CD8-positive, alpha-beta memory T cell (primary cell): Measurements from ENCODE around the gene ZNF586. TPM values are rescaled to one million over a fixed set of nuclear protein-coding genes. Genes with fewer than 3 reads are reported as not detected.
A peak's percentile ranks its signal among the peaks of the same experiment; 100 is the strongest.

Source experiments
- CTCF ChIA-PET: fragments of 350-600 bp; sonication (Branson Sonifier 250); formaldehyde crosslinking; loops from one replicate; lab custom pipeline; 2021; ENCODE audit warnings: antibody characterized with exemption; lab: Charles Lee
- POLR2A ChIA-PET: fragments of 350-600 bp; sonication (Branson Sonifier 250); formaldehyde crosslinking; loops from one replicate; lab custom pipeline; 2021; ENCODE audit warnings: antibody characterized with exemption; lab: Charles Lee
- DNase-seq, 5 donors: peaks; one replicate each; pipeline versions ENCODE4 v3.0.0 to v3.0.0-alpha.2; 2020 to 2022; ENCODE audit warnings: mixed read lengths in 1 of 5
- H3K27ac ChIP-seq: one replicate; pipeline ENCODE4 v1.7.0; 2013; ENCODE audit warnings: low read depth, mild to moderate bottlenecking, low read length, moderate library complexity
- H3K27me3 ChIP-seq: 2 replicates; pipeline ENCODE4 v1.7.0; 2013; ENCODE audit warnings: low read length, mild to moderate bottlenecking; ENCODE audit not compliant: insufficient read depth, poor library complexity, severe bottlenecking
- H3K36me3 ChIP-seq: 2 replicates; pipeline ENCODE4 v1.7.0; 2013; ENCODE audit warnings: mild to moderate bottlenecking, low read length, moderate library complexity; ENCODE audit not compliant: insufficient read depth
- H3K4me1 ChIP-seq: 2 replicates; pipeline ENCODE4 v1.7.0; 2013; ENCODE audit warnings: mild to moderate bottlenecking, low read length, moderate library complexity; ENCODE audit not compliant: insufficient read depth
- H3K4me3 ChIP-seq: 2 replicates; pipeline ENCODE4 v1.7.0; 2013; ENCODE audit warnings: mild to moderate bottlenecking, low read length
- H3K9me3 ChIP-seq: 2 replicates; pipeline ENCODE4 v1.7.0; 2013; ENCODE audit warnings: mild to moderate bottlenecking, low read length
- H3K27ac Mint-ChIP-seq, 8 donors: one replicate each; pipeline ENCODE4 v1.8.0; 2020 to 2021; ENCODE audit warnings: mixed read lengths in 8 of 8, mild to moderate bottlenecking in 6 of 8, inconsistent platforms in 3 of 8, moderate library complexity in 3 of 8
- H3K27me3 Mint-ChIP-seq, 2 donors: one replicate each; pipeline ENCODE4 v1.8.0; 2020 to 2021; ENCODE audit warnings: mixed read lengths in 2 of 2, mild to moderate bottlenecking in 1 of 2, moderate library complexity in 1 of 2
- H3K36me3 Mint-ChIP-seq, 3 donors: one replicate each; pipeline ENCODE4 v1.8.0; 2020 to 2021; ENCODE audit warnings: mixed read lengths in 3 of 3, inconsistent platforms in 1 of 3, mild to moderate bottlenecking in 1 of 3
- H3K4me1 Mint-ChIP-seq, 3 donors: one replicate each; pipeline ENCODE4 v1.8.0; 2020 to 2021; ENCODE audit warnings: mixed read lengths in 3 of 3, inconsistent platforms in 1 of 3, mild to moderate bottlenecking in 1 of 3
- H3K4me3 Mint-ChIP-seq, 7 donors: one replicate each; pipeline ENCODE4 v1.8.0; 2020 to 2021; ENCODE audit warnings: mixed read lengths in 7 of 7, mild to moderate bottlenecking in 6 of 7, moderate library complexity in 4 of 7, inconsistent platforms in 2 of 7
- H3K9me3 Mint-ChIP-seq, 5 donors: one replicate each; pipeline ENCODE4 v1.8.0; 2020 to 2022; ENCODE audit warnings: mixed read lengths in 5 of 5, mild to moderate bottlenecking in 3 of 5, moderate library complexity in 2 of 5, inconsistent platforms in 1 of 5
- polyA plus RNA-seq: library from polyadenylated mRNA; unstranded; fragments of 300-500 nt; fragmentation: Illumina TruSeq; gene quantifications from one replicate; pipeline ENCODE4 v1.2.3, GENCODE V29; 2021
- total RNA-seq, 2 experiments: library from RNA; stranded (reverse); gene quantifications; one replicate each; pipeline ENCODE4 v1.2.3, GENCODE V29; 2021

Gene ZNF586
- total and polyA plus RNA-seq, 3 experiments from 2014 or later = 15.6 to 18.6 (median 17.1) TPM

DNA sequence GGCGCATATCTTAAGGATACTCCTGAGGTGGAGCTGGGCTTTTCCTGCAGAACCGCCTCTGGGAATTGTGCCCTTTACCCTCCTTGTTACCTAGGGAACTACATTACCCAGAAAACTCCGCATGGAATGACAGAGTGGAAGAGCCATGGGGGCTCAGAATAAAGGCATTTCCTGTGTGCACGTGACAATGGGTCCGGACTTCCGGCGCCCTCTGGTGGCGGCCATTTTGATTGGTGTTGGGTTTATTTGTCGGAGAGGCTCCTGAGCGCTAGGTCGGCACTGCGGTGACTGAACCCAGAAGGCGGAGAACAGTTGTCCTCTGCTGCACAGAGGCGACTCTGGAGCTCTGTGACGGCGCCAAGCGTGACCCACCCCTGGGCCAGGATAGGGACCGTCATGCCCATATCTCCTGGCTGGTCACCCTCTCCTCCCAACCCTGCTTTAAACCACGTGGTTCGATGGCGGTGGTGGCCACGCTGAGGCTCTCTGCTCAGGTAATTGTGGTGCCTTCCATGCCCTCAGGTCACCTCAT is 60.7 kb downstream of the ZNF586 start, which contains the start of gene ZNF587B:
Gene ZNF587B, plus strand, starts transcription at position 229 of the 532 bp plus-strand sequence. Its CDS starts 230 bp downstream, at position 459.
- no peak within 1 kb of the TSS for H3K4me3 ChIP-seq
- Mint-ChIP-seq H3K36me3 (peaks cover 3 to 32% (median 8%) of the 10 kb centered on the region in 3 donors), H3K27me3 (no peaks in the 10 kb centered on the region), H3K4me3 (peak within 1 kb of the TSS in 1 of 7 donors; percentile 23), H3K9me3 (no peaks in the 10 kb centered on the region), H3K4me1 (peaks cover 19 to 45% (median 39%) of the 10 kb centered on the region in 3 donors), H3K27ac (peak within 1 kb of the TSS in 3 of 8 donors; percentile 47 to 94 (median 57))
- DNase-seq = peak in 4 of 5 donors; percentile 8 to 55 (median 18)
- H3K27me3 ChIP-seq = no peaks in the 10 kb centered on the region
- ChIA-PET POLR2A (no interaction called here), CTCF (interaction anchor here (1.3 kb wide), 1 partner anchor 107 kb away, joined by 4 read pairs; no protein-coding TSS in a partner anchor)
- no peaks in the 10 kb centered on the region for H3K4me1 ChIP-seq
- no peaks in the 10 kb centered on the region for H3K9me3 ChIP-seq
- H3K27ac ChIP-seq = no peak within 1 kb of the TSS
- H3K36me3 ChIP-seq = no peaks in the 10 kb centered on the region

Other genes starting within 250 kb of the ZNF586 start
- 1 to 10 TPM; 6.9 to 7.0 TPM for gene ZNF549, start 242.3 kb upstream of the ZNF586 start, total RNA-seq
- gene ZNF549, start 242.3 kb upstream of the ZNF586 start, polyA plus RNA-seq = 8.7 TPM
- 10 to 100 TPM in 1 of 2 experiments, 1 to 10 TPM in 1; 9.6 to 10.3 TPM for gene ZNF550, start 209.8 kb upstream of the ZNF586 start, total RNA-seq
- 13.5 TPM for gene ZNF550, start 209.8 kb upstream of the ZNF586 start, polyA plus RNA-seq
- 1 to 10 TPM; 5.9 to 6.6 TPM for gene ZNF416, start 190.8 kb upstream of the ZNF586 start, total RNA-seq
- gene ZNF416, start 190.8 kb upstream of the ZNF586 start, polyA plus RNA-seq = 6.3 TPM
- gene ZIK1, start 185.5 kb upstream of the ZNF586 start, total RNA-seq = 10 to 100 TPM in 1 of 2 experiments, 1 to 10 TPM in 1; 9.7 to 10.9 TPM
- 7.6 TPM for gene ZIK1, start 185.5 kb upstream of the ZNF586 start, polyA plus RNA-seq
- 10 to 100 TPM; 10.5 to 12.6 TPM for gene ZNF530, start 169.8 kb upstream of the ZNF586 start, total RNA-seq
- 6.2 TPM for gene ZNF530, start 169.8 kb upstream of the ZNF586 start, polyA plus RNA-seq
- gene ZNF134, start 155.4 kb upstream of the ZNF586 start, total RNA-seq = 10 to 100 TPM; 19.1 to 22.1 TPM
- gene ZNF134, start 155.4 kb upstream of the ZNF586 start, polyA plus RNA-seq = 14.3 TPM
- 10 to 100 TPM; 12.1 TPM for gene ZNF211, start 136.5 kb upstream of the ZNF586 start, total RNA-seq
- 17.9 TPM for gene ZNF211, start 136.5 kb upstream of the ZNF586 start, polyA plus RNA-seq
- not detected for gene ZSCAN4, start 100.7 kb upstream of the ZNF586 start, total RNA-seq
- gene ZSCAN4, start 100.7 kb upstream of the ZNF586 start, polyA plus RNA-seq = not detected
- 10 to 100 TPM; 14.5 to 15.6 TPM for gene ZNF551, start 87.7 kb upstream of the ZNF586 start, total RNA-seq
- gene ZNF551, start 87.7 kb upstream of the ZNF586 start, polyA plus RNA-seq = 7.8 TPM
- 1 to 10 TPM; 6.5 to 7.7 TPM for gene ZNF154, start 60.5 kb upstream of the ZNF586 start, total RNA-seq
- gene ZNF154, start 60.5 kb upstream of the ZNF586 start, polyA plus RNA-seq = 2.2 TPM
- 10 to 100 TPM; 10.6 to 11.0 TPM for gene ZNF671, start 42.1 kb upstream of the ZNF586 start, total RNA-seq
- 24.3 TPM for gene ZNF671, start 42.1 kb upstream of the ZNF586 start, polyA plus RNA-seq
- gene ZNF776, start 22.9 kb upstream of the ZNF586 start, total RNA-seq = 10 to 100 TPM; 13.3 to 17.2 TPM
- gene ZNF776, start 22.9 kb upstream of the ZNF586 start, polyA plus RNA-seq = 7.0 TPM
- gene ZNF552, start 45.2 kb downstream of the ZNF586 start, total RNA-seq = 10 to 100 TPM in 1 of 2 experiments, 1 to 10 TPM in 1; 7.2 to 10.6 TPM
- 11.3 TPM for gene ZNF552, start 45.2 kb downstream of the ZNF586 start, polyA plus RNA-seq
- 10 to 100 TPM; 24.8 to 25.4 TPM for gene ZNF587B, start 60.6 kb downstream of the ZNF586 start, total RNA-seq
- gene ZNF587B, start 60.6 kb downstream of the ZNF586 start, polyA plus RNA-seq = 1.4 TPM
- 10 to 100 TPM; 24.2 to 27.2 TPM for gene ZNF587, start 80.2 kb downstream of the ZNF586 start, total RNA-seq
- gene ZNF587, start 80.2 kb downstream of the ZNF586 start, polyA plus RNA-seq = 4.8 TPM
- 10 to 100 TPM; 38.5 to 38.7 TPM for gene ZNF814, start 119.4 kb downstream of the ZNF586 start, total RNA-seq
- gene ZNF814, start 119.4 kb downstream of the ZNF586 start, polyA plus RNA-seq = 21.2 TPM
- gene ZNF417, start 146.9 kb downstream of the ZNF586 start, total RNA-seq = 10 to 100 TPM; 15.8 to 16.8 TPM
- gene ZNF417, start 146.9 kb downstream of the ZNF586 start, polyA plus RNA-seq = 4.4 TPM
- gene ZNF418, start 165.7 kb downstream of the ZNF586 start, total RNA-seq = 1 to 10 TPM; 5.1 to 6.7 TPM
- gene ZNF418, start 165.7 kb downstream of the ZNF586 start, polyA plus RNA-seq = 3.3 TPM
- gene ZNF256, start 178.0 kb downstream of the ZNF586 start, total RNA-seq = 1 to 10 TPM; 7.2 to 8.8 TPM
- gene ZNF256, start 178.0 kb downstream of the ZNF586 start, polyA plus RNA-seq = 4.5 TPM
- gene C19orf18, start 204.9 kb downstream of the ZNF586 start, total RNA-seq = under 1 TPM in 1 of 2 experiments, not detected in 1; 0.33 TPM
- gene C19orf18, start 204.9 kb downstream of the ZNF586 start, polyA plus RNA-seq = 0.41 TPM
- 1 to 10 TPM; 8.2 to 8.7 TPM for gene ZNF606, start 233.1 kb downstream of the ZNF586 start, total RNA-seq
- 3.9 TPM for gene ZNF606, start 233.1 kb downstream of the ZNF586 start, polyA plus RNA-seq